Femur (tissue), 1 donor: ENCODE data around the gene LITAFD.
A peak's percentile ranks its signal among the peaks of the same experiment; 100 is the strongest.
"Not testable (repeated sequence)": the region's sequence is repeated elsewhere in the genome, so short reads cannot be mapped to it uniquely, and the experiment has no call there.

Experiments used
- DNase-seq: peaks from one replicate; pipeline ENCODE4 v3.0.0-alpha.2; 2017

LITAFD gene

DNA sequence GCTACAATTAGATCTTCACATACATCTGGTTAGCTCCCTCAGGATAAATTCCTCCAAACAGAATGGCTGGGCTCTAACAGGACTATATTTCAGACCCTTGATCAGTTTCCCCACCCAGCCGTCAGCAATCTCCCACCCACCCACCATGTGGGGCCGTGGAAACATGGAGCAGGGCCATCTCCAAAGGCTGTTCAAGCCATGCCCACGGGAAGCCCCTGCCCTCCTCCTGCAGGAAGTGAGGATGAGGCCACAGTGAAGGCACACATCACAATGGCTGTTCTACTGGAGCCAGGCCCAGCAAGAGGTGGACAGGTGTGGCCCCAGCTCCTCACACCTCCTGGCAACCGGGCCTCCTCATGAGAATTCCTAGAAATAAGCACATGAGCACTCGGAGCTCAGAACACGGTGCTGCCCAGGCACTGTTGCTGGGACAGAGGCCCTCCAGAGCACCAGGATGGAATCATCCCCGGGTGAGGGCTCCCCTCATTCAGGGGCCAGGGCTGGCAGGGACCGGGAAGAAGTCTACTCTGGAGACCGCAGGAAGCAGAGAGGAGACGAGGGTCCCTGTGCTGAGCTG is at the start of gene LITAFD:
LITAFD (plus strand) TSS at position 311 of the 577 bp plus-strand sequence. CDS start 2,005 bp downstream, outside the sequence.
- DNase-seq, result no peak

DNA sequence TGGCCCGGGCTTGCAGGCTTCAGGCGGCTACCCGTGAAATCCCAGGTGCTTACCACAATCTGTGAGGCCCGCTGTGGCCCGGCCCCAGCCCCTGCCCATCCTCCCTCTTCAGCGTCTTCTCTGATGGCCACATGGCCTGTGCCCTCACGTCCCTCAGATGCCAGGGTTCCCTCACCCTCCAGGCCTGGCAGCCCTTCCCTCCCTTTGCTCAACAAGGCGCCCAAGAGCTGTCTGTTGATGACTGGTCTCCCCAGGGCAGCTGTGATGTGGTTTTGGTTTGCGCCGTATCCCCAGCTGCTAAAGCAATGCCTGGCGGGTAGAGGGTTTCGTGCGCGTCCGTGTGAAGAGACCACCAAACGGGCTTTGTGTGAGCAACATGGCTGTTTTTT is 49.4 kb upstream of the LITAFD start:
- no peak for DNase-seq

- not testable (repeated sequence) for DNase-seq
Measured at GRCh38 chr16:8836797-8837196, 45.4 kb upstream of the LITAFD start.

- not testable (repeated sequence) for DNase-seq
Measured at GRCh38 chr16:8837594-8837993, 44.6 kb upstream of the LITAFD start.

- not testable (repeated sequence) for DNase-seq
Measured at GRCh38 chr16:8842016-8842415, 40.1 kb upstream of the LITAFD start.

DNA sequence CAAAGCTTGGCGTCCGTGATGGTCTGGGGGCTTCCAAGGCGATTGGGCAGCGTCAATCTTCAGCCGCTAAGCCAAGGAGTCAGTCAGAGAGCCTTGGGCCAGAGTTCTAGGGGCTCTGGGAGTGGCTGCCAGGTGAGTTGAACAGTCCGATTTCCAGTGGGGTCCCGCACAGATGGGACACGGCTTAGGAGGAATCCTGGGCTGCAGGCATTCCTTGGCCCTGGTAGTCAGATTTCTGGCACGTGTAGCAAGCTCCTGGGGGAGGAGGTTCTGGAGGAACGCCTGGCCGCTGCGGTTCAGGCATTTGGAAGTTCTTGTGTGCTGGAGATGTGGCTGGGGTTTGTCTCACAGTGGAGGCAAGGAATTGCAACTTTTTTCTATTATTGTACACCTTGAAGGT is 38.9 kb upstream of the LITAFD start:
- not testable (repeated sequence) for DNase-seq

GRCh38 chr16:8845699-8846298 is 36.4 kb upstream of the LITAFD start:
- DNase-seq, result no peak

DNA sequence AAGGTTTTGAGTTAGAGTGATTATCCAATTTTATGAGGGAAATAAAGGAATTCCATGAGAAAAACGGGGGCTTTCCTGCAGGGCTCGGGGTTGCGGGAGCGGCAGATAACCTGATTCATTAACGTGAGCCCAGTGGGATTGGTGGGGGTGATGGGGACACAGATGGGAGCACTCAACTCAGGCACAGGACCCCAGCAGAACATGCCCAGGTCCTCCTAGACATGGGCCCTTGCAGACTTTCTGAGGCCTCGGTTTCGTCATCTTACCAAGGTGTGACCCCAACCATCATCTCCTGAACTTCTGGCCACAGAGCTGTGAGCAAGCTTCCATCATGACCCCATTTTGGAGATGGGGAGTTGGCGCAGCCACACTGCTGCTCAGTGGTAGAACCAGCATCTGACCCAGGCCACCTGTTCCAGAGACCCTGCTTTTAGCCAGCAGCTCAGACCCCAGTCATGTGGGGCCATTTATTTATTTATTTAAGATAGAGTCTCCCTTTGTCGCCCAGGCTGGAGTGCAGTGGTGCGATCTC is 35.7 kb upstream of the LITAFD start:
- no peak for DNase-seq

DNA sequence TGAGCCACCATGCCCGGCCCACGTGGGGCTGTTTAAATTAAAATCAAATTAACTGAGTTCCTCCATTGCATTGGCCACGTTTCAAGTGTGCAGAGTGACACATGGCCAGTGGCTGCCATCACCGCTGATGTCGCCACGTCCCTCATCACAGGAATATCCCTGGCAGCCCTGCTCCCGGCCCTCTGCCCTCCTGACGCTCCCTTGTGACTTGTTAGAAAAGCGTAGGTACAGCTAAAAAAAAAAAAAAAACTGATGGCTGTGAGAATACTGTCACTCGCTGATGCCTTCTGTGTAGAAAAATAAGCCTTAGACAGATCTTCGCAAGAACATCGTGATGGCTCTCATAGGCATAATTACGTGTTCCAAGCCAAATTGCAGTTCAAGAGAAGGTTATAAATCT is 35.0 kb upstream of the LITAFD start:
- no peak for DNase-seq

DNA sequence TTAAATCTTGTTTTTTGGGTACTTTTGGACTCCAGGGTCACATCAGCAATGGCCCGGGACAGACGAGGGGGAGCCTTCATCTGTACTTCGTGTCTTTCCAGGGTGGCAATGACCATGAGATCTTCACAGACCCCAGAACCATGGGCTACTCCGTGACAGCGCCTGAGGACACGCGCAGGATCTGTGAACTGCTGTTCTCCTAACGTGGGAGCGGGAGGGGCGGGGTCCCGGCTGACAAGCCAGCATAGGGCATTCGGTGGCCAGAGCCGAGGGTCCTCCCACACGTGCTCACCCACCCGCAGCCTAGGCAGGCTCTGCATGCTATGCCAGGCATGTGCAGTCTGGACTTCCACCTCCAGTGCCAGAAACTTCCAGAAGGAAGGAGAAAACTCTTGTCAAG is 34.5 kb upstream of the LITAFD start:
- DNase-seq, result no peak

GRCh38 chr16:8848231-8848938 is 33.8 kb upstream of the LITAFD start:
- DNase-seq, result peak; percentile 19

GRCh38 chr16:8848939-8849391 is 33.2 kb upstream of the LITAFD start:
- DNase-seq, result peak; percentile 15

DNA sequence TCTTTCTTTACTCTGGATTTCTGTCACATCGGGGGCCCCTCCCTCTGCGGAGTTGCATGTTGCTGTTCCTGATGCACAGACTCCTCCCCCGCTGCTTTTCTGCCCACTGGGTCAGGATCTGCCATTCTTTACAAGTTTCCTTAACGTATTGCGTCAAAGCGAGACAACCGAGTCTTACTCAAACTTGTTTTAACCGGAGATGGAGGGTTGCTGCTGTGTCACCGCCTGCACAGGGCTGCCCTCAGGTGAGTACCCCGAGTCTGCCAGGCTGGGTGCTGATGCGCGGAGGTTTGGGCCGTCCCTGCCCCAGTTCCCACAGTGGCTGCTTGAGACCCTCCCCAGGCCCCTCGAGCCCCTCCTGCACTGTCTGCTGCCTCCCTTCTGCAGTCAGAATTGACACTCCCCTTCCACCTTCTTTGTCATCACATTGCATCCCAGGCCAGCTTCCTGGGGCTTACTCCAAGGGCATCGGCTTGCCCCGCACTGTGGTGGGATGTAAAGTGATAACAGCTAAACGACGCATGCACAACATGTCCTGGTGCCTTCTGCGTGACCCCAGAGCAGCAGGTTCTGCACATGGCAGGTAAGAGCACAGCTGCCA is 32.6 kb upstream of the LITAFD start:
- peak; percentile 22 for DNase-seq

DNA sequence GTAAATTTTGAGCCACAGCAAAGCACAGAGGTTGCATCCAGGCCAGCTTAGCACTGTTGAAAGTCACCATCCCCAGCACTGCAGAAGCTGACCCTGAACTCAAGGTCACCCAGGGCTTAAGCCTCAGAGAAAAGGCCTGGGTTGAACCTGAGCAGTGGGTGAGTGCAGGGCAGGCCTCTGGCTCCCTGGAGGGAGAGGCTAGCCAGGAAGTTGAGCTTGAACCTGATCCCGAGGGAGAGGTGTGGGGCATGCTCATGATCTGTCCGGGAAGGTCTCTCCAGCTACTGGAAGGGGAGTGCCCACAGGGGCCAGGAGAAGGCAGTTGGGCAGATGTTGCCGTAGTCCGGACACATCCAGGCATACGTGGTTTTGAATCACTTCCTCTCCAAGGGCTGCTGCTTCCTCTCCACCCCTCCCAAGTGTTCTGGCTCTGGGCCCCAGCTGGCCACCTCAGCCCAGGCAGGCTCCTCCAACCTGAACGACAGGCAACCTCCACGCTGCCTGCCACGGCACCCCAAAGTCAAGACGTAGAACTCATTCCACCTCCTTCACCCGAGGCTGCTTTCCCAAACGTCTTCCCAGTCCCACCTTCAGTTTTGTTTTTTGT is 31.8 kb upstream of the LITAFD start:
- peak; percentile 64 for DNase-seq

- no peak for DNase-seq
Measured at GRCh38 chr16:8851761-8852403, 30.3 kb upstream of the LITAFD start.

DNA sequence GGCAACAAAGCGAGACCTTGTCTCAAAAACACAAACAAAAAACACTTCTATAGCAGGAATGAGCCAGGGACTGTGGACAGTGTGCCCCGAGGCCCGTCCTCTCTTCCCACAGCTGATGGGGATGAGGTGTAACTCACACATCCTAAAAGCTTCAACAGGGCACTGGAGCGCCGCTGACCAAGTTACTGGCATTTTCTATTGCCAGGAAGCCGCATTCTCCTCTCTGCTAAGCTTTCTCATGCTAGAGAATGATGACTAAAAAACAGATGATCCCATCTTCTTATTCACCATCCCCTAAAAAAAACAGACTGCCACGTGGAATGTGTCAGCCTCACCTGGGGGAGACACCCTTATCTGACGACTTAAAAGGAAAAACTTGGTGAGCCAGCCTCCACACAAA is 29.6 kb upstream of the LITAFD start:
- DNase-seq, result no peak

DNA sequence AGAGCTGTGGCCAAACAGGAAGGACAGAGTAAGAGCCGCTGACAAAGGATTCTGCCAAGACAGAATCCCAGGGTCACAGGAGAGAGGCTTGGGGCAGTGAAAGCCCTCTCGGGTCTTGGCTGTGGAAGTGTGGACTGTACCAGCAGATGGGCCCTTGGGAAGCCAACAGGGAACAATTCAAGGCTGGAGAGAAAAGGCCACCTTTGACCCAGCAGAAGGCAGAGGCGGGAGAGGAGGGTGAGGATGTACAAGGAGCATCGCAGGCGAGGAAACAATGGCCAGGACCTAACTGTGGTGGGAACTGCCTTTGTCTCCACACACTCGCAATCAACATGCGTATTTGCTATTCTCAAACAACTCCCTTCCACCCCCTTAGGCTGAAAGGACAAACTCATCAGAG is 29.0 kb upstream of the LITAFD start:
- no peak for DNase-seq

- no peak for DNase-seq
Measured at GRCh38 chr16:8853611-8854010, 28.5 kb upstream of the LITAFD start.

GRCh38 chr16:8854298-8854948 is 27.7 kb upstream of the LITAFD start:
- no peak for DNase-seq

DNA sequence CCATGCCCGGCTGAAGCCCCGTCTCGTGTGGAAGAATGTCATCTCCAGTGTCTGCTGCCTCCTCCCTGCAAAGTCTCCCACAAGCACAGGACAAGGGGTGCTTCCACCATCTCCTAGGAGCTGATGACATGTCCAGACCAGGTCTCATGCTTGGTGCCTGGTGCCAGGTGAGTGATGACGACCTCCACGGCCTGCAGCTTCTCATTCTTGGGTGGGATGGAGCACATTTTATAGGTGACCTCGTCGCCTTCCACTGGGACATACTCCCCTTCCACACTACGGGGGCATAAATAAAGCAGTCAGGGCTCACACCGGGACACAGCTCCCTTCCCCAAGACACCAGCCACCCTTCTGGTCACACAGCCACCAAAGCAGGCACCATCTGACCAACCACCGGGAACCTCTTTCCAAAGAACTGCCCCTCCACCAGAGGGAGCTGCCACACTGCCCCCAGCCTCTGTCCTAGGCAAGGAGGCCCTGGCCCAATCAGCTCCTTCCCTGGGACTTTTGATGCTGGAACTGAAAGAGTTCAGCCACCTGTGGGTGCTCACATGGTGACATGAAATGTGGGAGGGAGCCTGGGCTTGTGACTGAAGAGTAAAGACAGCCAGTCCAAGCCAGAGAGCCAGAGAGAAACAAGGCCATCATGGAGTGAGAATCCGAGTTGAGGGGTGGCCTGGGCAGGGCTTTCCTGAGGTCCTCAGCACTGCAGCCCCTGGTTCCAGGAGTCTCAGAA is 26.9 kb upstream of the LITAFD start:
- DNase-seq, result no peak

- DNase-seq, result no peak
Measured at GRCh38 chr16:8855972-8856371, 26.2 kb upstream of the LITAFD start.
